NK-92 (cell line): ENCODE results near the gene ALPG.
A peak's percentile ranks its signal among the peaks of the same experiment; 100 is the strongest.
"Not testable (repeated sequence)": the region's sequence is repeated elsewhere in the genome, so short reads cannot be mapped to it uniquely, and the experiment has no call there.

Experiments
- DNase-seq: peaks from one replicate; lab custom pipeline; 2025; ENCODE audit not compliant: unreplicated experiment; lab: John Stamatoyannopoulos, UW

ALPG gene

DNA sequence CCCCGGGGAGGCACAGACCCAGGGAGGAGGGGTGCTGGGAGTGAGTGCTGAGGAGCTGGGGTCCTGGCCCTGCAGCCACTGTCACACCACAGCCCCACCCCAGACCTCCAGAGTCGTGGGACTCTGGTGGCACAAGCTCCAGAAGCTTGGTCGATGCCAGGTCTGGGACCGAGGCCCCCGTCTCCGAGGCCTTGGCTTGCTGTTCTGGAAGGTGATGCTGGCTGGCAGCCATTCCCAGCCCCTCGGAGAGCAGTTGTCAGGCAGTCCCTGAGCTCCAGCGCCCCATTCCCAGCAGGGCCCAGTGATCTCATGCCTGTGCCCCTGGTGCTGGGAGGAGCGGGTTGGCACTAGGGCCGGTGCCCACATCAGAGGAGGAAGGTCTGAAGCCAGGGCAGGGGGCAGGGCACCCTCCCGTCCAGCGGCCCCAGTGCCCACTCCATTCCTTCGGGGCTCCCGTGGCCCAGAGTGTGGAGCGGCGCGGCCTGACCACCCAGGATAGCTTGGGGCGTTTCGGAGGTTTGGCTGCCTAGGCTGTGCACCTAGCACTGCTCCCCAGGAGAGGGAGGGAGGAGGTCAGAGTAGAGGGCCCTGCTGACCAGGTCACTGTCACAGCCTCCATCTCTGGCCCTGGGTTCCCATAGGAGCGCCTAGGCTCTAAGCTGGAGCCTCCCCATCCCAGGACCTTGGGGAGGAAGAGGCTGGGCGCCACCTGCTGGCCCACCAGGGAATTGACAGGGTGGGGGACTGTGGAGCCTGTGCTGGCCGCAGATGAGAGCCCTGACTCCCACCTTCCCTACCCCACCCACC lies 32.5 kb downstream of the ALPG start:
- DNase-seq = no peak

DNA sequence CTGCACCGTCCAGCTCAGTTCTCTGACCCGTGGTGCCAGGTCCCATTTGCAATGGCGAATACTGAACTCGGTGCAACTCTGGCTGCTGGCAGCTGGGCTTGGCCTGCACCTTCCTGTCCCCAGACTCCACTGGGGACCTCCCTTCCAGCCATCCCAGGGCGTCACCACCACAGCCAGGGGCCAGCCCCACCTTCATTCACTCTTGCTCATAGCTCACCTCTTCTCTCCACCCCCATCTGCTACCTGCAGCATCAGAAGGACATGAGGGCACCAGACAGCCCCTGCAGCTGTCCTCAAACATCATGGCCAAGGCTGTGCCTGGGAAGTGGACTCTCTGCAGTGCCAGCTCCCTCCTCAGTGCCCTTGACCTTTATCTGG lies 33.1 kb downstream of the ALPG start:
- DNase-seq = no peak

DNA sequence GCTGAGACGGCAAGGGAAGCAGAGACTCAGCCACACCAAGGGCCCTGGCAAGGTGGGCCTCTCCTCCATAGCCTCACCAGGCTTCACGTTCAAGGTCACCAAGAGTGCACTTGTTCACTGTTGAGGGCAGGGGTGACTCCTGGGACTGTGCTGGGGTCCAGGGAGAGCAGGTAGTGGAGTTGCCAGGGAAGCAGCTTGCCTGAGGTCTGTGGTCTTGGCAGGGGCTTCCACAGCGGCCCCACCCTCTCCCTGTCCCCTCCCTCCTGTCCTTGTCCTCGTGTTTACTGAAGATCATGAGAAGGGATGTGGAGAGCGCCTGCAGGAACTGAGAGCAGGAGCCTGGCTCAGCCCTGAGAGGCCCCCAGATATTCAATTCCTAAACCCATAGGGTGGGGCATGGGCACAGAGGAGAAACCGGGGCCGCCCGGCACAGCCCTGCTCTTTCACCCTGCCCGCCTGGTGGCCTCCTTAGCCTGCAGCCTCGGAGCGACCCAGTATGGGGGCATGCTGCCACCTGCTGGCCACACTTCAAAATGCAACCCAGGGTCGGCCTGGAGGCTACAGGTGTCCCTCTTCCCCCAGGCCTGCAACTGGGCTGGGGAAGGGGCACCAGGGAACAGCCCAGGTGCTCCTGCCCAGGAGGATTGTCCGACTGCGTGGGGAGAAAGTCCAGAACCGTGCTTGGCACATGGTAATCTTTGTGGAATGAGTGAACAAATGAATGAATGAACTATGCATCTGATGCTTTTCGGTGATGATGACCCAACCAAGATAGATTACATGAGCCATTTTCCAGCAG lies 33.8 kb downstream of the ALPG start:
- peak; percentile 14 for DNase-seq

- no peak for DNase-seq
These were observed 34.6 kb downstream of the ALPG start for GRCh38 chr2:232441147-232441651.

DNA sequence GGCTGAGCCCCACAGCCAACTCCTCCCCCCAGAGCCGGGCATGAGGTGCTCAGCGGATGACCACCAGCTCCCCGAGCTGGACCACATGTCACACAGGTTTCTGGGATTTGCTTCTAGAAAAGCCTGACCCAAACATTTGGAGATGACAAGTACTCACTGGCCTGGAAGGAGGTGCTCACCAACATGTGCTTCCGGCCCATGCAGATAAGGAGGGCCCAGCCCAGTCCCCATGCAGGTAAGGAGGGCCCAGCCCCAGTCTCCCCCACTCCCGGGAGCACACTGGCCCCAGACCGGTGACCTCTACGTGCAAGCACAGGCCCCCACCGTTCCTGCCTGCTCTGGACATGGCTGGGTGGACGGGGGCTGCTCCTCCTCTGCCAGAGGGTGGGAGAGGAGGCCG lies 35.3 kb downstream of the ALPG start:
- DNase-seq = not testable (repeated sequence)

DNA sequence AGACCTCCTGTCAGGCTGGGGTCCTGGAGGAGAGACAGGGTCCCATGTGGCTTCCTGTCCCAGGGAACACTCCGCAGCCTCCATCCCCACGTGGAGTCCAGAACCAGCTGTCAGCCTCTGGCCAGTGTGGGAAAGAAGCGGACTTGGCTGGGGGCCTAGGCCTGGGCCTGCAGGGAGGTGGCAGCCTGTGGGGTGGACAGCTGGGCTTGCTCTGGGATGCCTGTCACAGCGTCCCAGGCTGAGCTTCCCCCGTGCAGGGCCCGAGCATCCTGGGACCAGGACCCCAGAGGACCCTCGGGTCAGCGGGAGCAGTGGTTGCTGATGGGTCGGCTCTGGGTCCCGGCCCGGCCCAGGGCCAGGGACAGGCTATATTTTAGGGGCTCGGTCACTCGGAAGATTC lies 35.8 kb downstream of the ALPG start:
- DNase-seq = not testable (repeated sequence)

DNA sequence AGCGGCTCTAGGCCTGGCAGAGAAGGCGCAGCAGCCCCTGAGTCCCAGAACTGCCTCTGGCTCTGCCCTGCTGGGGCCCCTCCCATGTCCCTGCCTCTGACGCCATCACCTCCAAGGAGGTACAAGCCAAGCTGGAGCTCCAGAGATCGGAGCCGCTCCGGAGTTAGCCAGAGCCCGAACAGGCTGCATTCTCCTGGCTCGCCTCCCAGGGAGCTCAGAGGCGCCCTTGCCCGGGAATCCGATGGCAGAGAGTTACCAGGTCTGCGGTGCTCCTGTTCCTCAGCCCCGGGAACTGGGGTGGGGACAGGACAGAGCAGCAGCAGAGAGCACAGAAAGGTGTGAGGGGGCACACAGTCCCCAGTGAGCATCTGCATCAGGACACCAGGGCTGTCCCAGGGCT lies 36.4 kb downstream of the ALPG start:
- DNase-seq = not testable (repeated sequence)

- DNase-seq = not testable (repeated sequence)
These were observed 37.2 kb downstream of the ALPG start for GRCh38 chr2:232443669-232444408.

GRCh38 chr2:232444409-232445148 lies 37.9 kb downstream of the ALPG start:
- DNase-seq = no peak

DNA sequence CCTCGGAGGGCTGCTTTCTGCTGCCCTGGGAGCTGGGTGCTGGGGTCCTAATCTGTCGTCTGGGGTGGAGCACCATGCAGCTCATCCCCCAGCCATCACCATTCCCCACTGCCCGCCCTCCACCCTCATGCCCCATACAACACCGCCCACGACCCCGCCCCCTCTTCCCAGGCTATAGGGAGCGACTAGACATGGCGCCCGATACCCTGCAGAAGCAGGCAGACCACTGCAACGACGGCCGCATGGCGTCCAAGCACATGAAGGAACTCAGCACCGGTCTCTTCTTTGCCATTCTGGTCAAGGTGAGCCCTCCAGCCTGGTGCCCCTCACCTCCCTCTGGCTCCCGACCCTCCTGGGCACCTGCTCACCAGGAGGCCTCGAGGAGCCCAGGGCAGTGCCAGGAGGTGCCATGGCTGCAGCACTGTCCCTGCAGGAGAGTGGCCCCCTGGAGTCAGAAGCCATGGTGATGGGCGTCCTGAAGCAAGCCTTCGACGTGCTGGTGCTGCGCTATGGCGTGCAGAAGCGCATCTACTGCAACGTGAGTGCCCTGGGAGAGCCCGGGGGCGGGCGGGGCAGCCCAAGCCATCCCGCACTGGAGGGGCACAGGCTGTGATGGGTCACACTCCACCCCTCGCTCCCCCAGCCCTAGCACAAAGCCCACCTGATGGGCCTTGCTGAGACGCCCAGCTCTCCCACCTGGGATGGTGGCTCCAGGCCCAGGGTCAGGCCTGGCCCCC lies 38.7 kb downstream of the ALPG start:
- not testable (repeated sequence) for DNase-seq

GRCh38 chr2:232446266-232446777 lies 39.7 kb downstream of the ALPG start:
- DNase-seq = not testable (repeated sequence)

DNA sequence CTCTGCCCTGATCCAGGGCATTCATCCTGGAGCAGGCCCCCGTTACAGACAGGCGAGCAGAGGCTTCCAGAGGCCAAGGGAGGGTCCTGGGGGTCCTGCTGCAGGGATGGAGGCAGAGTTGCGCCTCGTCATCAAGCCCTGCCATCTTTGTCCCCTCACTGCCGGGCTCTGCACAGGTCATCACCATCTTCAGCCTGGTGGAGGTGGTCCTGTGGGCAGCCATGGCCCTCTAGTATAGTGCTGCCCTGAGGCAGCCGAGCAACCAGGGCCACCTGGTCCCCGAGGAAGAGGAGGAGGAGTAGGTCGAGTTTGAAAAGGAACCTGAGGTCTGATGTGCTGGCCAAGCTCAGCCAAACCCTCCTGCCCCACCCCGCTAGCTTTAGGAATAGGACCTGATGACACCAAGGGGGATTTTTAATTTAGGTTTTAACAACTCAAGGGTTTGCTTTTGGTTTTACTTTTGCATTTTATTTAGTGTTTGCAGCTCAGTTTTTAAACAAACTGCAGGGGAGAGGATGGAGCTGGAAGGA lies 40.5 kb downstream of the ALPG start:
- no peak for DNase-seq

GRCh38 chr2:232447638-232448303 lies 41.1 kb downstream of the ALPG start:
- no peak for DNase-seq

- DNase-seq = no peak
These were observed 41.7 kb downstream of the ALPG start for GRCh38 chr2:232448304-232448690.

- no peak for DNase-seq
These were observed 43.3 kb downstream of the ALPG start for GRCh38 chr2:232449964-232450363.

DNA sequence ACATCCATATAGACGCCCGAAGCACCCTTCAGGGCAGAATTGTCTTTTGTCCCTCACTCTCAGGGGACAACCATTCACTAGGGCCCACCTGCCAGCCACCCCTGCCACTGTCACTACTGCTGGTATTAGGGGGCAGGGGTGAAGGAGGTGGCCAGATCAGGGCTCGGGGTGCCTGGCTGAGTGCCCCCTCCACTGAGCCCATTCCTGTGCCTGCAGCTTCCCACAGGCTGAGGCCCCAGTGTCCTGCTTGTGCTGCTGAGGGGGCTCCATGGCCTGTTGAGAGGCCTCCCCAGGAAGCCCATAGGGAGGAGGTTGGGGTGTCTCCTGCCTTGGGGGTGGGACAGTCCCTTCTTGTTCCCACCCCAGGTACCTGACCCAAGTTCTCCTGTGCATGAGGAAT lies 45.0 kb downstream of the ALPG start:
- DNase-seq = not testable (repeated sequence)

DNA sequence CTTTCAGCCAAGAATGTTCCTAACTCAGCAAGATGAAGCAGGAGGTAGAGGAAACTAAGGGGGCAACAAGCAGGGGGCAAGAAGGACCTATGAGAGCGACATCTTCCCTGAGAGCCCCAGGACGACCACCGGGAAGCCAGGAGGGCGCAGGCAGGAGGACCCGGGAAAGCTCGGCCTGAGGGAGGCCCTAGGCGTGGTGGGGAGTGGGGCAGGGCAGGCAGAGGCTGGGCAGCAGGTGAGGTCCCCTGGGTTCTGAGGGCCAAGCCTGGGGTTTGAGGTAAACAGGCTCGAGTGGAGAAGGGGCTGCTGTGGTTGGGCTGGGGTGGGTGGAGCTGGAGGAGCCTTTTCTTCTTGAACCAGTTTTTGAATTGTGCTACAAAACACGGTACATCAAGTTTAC lies 48.0 kb downstream of the ALPG start:
- no peak for DNase-seq

DNA sequence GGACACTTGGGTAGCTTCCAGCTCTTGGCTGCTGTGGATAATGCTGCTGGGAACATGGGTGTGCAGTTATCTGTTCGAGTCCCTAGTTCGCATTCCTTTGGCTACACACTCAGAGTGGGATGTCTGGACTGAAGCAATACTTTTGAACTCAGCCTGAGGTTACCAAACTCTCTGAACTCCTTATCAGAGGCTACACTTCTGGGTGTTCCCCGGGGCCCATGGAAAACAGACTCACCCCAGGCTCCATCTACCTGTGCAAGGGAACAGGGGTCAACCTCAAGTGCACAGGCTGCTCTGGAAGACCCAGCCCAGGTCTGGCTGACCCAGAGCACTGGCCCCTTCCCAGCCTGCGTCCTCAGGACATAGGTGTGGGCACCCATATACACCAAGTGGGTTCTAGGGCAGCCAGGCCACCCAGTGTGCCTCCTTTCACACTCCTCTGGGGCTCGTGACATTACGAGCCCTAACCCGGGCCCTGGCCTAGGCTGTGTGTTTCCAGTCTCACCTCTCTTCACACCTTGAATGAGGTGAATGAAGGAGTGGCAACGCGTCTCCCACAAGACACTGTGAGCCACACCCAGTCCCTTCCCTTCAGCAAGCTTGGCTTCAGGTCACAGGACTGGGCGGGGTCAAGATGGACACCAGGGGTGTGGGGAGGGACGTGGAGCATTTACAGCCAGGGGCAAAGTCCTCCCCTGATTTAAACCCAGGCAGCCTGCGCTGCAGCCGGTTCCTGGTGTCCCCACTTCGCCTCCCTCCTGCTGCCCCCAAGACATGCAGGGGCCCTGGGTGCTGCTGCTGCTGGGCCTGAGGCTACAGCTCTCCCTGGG lies 49.0 kb downstream of the ALPG start, which contains the start of gene ALPI:
Gene ALPI, plus strand, starts transcription at position 728 of the 830 bp plus-strand sequence. Its CDS starts 47 bp downstream, at position 775.
- no peak for DNase-seq
